Measurements from ENCODE around the gene B4GALNT4. TPM values are rescaled to one million over a fixed set of nuclear protein-coding genes. Genes with fewer than 3 reads are reported as not detected.
"Not testable (repeated sequence)": the region's sequence is repeated elsewhere in the genome, so short reads cannot be mapped to it uniquely, and the experiment has no call there.

The B4GALNT4 gene
- polyA plus RNA-seq, 1 experiment = 5.4 TPM

GRCh38 chr11:340539-341512 lies 28.5 kb upstream of the B4GALNT4 start:
- TF ChIP-seq CTCF (IDR thresholded peaks at IDR 0.05; ENCODE audit: insufficient read depth, low read depth, low read length) = no peak
- CTCF ChIA-PET = interaction anchor here (1.0 to 1.9 kb wide), 2 partner anchors 9 to 12 kb away, joined by 3 to 5 read pairs; no protein-coding TSS in a partner anchor
- Histone ChIP-seq H3K4me3 (ENCODE audit: low read depth, low read length) (no peak overlapping the region), H3K36me3 (ENCODE audit: control insufficient read depth, insufficient read depth, low read length) (no peaks in the 10 kb centered on the region), H3K27me3 (ENCODE audit: control insufficient read depth, insufficient read depth, low read length) (no peaks in the 10 kb centered on the region; the same call in 1 of the 2 replicates)
- DNase-seq (ENCODE audit: low read depth) = no peak
- POLR2A ChIA-PET = no interaction called here

GRCh38 chr11:342328-342727 lies 27.0 kb upstream of the B4GALNT4 start:
- CTCF ChIA-PET = interaction anchor here (1.0 to 1.1 kb wide), 2 partner anchors 15 to 22 kb away, joined by 3 read pairs; no protein-coding TSS in a partner anchor
- no peak for TF ChIP-seq CTCF (IDR thresholded peaks at IDR 0.05; ENCODE audit: insufficient read depth, low read depth, low read length)
- POLR2A ChIA-PET = no interaction called here
- DNase-seq (ENCODE audit: low read depth) = no peak
- Histone ChIP-seq H3K27me3 (ENCODE audit: control insufficient read depth, insufficient read depth, low read length) (no peaks in the 10 kb centered on the region; the same call in 1 of the 2 replicates), H3K4me3 (ENCODE audit: low read depth, low read length) (no peak overlapping the region), H3K36me3 (ENCODE audit: control insufficient read depth, insufficient read depth, low read length) (no peaks in the 10 kb centered on the region)

- no peak for TF ChIP-seq CTCF (IDR thresholded peaks at IDR 0.05; ENCODE audit: insufficient read depth, low read depth, low read length)
- H3K36me3 ChIP-seq (ENCODE audit: control insufficient read depth, insufficient read depth, low read length) = no peaks in the 10 kb centered on the region
- ChIA-PET CTCF (no interaction called here), POLR2A (no interaction called here)
- DNase-seq (ENCODE audit: low read depth) = no peak
- H3K4me3 ChIP-seq (ENCODE audit: low read depth, low read length) = no peak overlapping the region
- H3K27me3 ChIP-seq (ENCODE audit: control insufficient read depth, insufficient read depth, low read length) = no peaks in the 10 kb centered on the region; the same call in 1 of the 2 replicates
Measured at GRCh38 chr11:344836-345578, 24.3 kb upstream of the B4GALNT4 start.

GRCh38 chr11:346529-346928 lies 22.8 kb upstream of the B4GALNT4 start:
- H3K36me3 ChIP-seq (ENCODE audit: control insufficient read depth, insufficient read depth, low read length) = no peaks in the 10 kb centered on the region
- ChIA-PET POLR2A (no interaction called here), CTCF (no interaction called here)
- no peak overlapping the region for H3K4me3 ChIP-seq (ENCODE audit: low read depth, low read length)
- no peak for DNase-seq (ENCODE audit: low read depth)
- TF ChIP-seq CTCF (IDR thresholded peaks at IDR 0.05; ENCODE audit: insufficient read depth, low read depth, low read length) = no peak
- no peaks in the 10 kb centered on the region; the same call in 1 of the 2 replicates for H3K27me3 ChIP-seq (ENCODE audit: control insufficient read depth, insufficient read depth, low read length)

GRCh38 chr11:349270-349954 lies 19.9 kb upstream of the B4GALNT4 start:
- H3K27me3 ChIP-seq (ENCODE audit: control insufficient read depth, insufficient read depth, low read length); H3K36me3 ChIP-seq (ENCODE audit: control insufficient read depth, insufficient read depth, low read length); H3K4me3 ChIP-seq (ENCODE audit: low read depth, low read length); DNase-seq (ENCODE audit: low read depth); POLR2A ChIA-PET: not testable (repeated sequence)
- CTCF ChIA-PET = interaction anchor here (1.0 kb wide), 1 partner anchor 39 kb away, joined by 3 read pairs; no protein-coding TSS in a partner anchor

GRCh38 chr11:350033-350722 lies 19.1 kb upstream of the B4GALNT4 start:
- H3K27me3 ChIP-seq (ENCODE audit: control insufficient read depth, insufficient read depth, low read length); H3K4me3 ChIP-seq (ENCODE audit: low read depth, low read length); POLR2A ChIA-PET; DNase-seq (ENCODE audit: low read depth); H3K36me3 ChIP-seq (ENCODE audit: control insufficient read depth, insufficient read depth, low read length): not testable (repeated sequence)
- CTCF ChIA-PET = interaction anchor here (0.7 kb wide), 1 partner anchor 10 kb away, joined by 3 read pairs; no protein-coding TSS in a partner anchor
